ACC112 (cell line): ENCODE results near the gene RAB3GAP1.

Experiments
- H2AFZ ChIP-seq: fragments of 200-600 bp; sonication (generic); one replicate; pipeline ENCODE4 v1.6.0; 2017; ENCODE audit warnings: antibody characterized with exemption, low read length; ENCODE audit not compliant: unreplicated experiment
- H3K27ac ChIP-seq: fragments of 200-600 bp; sonication (generic); 2 replicates; pipeline ENCODE4 v1.5.1; 2014; ENCODE audit warnings: low read depth, mild to moderate bottlenecking, antibody characterized with exemption, low read length, moderate library complexity
- H3K27me3 ChIP-seq: fragments of 200-600 bp; sonication (generic); 2 replicates; pipeline ENCODE4 v1.6.1; 2014; ENCODE audit warnings: mild to moderate bottlenecking, antibody characterized with exemption, low read length, moderate library complexity, mixed read lengths; ENCODE audit not compliant: insufficient read depth
- H3K36me3 ChIP-seq: fragments of 200-600 bp; sonication (generic); 2 replicates; pipeline ENCODE4 v1.6.1; 2016; ENCODE audit warnings: mild to moderate bottlenecking, antibody characterized with exemption, low read length, moderate library complexity, mixed read lengths; ENCODE audit not compliant: insufficient read depth
- H3K4me1 ChIP-seq: fragments of 200-600 bp; sonication (generic); one replicate; pipeline ENCODE4 v1.6.1; 2016; ENCODE audit warnings: low read length, mixed read lengths; ENCODE audit not compliant: insufficient read depth, unreplicated experiment, control insufficient read depth
- H3K4me3 ChIP-seq: fragments of 200-600 bp; sonication (generic); 2 replicates; pipeline ENCODE4 v1.5.1; 2014; ENCODE audit warnings: mild to moderate bottlenecking, low read depth, low read length
- H3K79me2 ChIP-seq: fragments of 200-600 bp; sonication (generic); one replicate; pipeline ENCODE4 v1.6.0; 2016; ENCODE audit warnings: low read length; ENCODE audit not compliant: control insufficient read depth, unreplicated experiment, insufficient read depth

RAB3GAP1 gene

GRCh38 chr2:135142323-135142722 is 90.2 kb downstream of the RAB3GAP1 start:
- Histone ChIP-seq H3K79me2 (peaks cover 7% of the 10 kb centered on the region), H2AFZ (no peak overlapping the region), H3K36me3 (peaks cover 44% of the 10 kb centered on the region), H3K4me3 (no peak overlapping the region), H3K27ac (no peak overlapping the region), H3K4me1 (peaks cover 4% of the 10 kb centered on the region), H3K27me3 (no peaks in the 10 kb centered on the region)

- peaks cover 40% of the 10 kb centered on the region for H3K36me3 ChIP-seq
- H3K4me3 ChIP-seq = no peak overlapping the region
- peaks cover 7% of the 10 kb centered on the region for H3K79me2 ChIP-seq
- H3K4me1 ChIP-seq = peaks cover 9% of the 10 kb centered on the region
- no peak overlapping the region for H3K27ac ChIP-seq
- no peak overlapping the region for H2AFZ ChIP-seq
- no peaks in the 10 kb centered on the region for H3K27me3 ChIP-seq
These were observed 92.3 kb downstream of the RAB3GAP1 start for GRCh38 chr2:135144343-135144742.

- H3K79me2 ChIP-seq = peaks cover 7% of the 10 kb centered on the region
- no peak overlapping the region for H3K4me3 ChIP-seq
- no peak overlapping the region; the same call in 1 of the 2 replicates for H3K27ac ChIP-seq
- no peaks in the 10 kb centered on the region for H3K27me3 ChIP-seq
- peaks cover 9% of the 10 kb centered on the region for H3K4me1 ChIP-seq
- H2AFZ ChIP-seq = no peak overlapping the region
- H3K36me3 ChIP-seq = peaks cover 36% of the 10 kb centered on the region
These were observed 97.2 kb downstream of the RAB3GAP1 start for GRCh38 chr2:135149251-135149650.

GRCh38 chr2:135150725-135151124 is 98.6 kb downstream of the RAB3GAP1 start:
- no peak overlapping the region for H2AFZ ChIP-seq
- H3K79me2 ChIP-seq = peaks cover 4% of the 10 kb centered on the region
- peaks cover 36% of the 10 kb centered on the region for H3K36me3 ChIP-seq

GRCh38 chr2:135151615-135152014 is 99.5 kb downstream of the RAB3GAP1 start:
- Histone ChIP-seq H3K36me3 (peaks cover 43% of the 10 kb centered on the region), H3K79me2 (peaks cover under 1% of the 10 kb centered on the region)

More at GRCh38 chr2:135150725-135151124, 98.6 kb downstream of the RAB3GAP1 start:
- Histone ChIP-seq H3K27ac (no peak overlapping the region), H3K27me3 (no peaks in the 10 kb centered on the region), H3K4me1 (peaks cover 5% of the 10 kb centered on the region), H3K4me3 (no peak overlapping the region)

GRCh38 chr2:135152361-135152760 is 100.3 kb downstream of the RAB3GAP1 start:
- H3K4me1 ChIP-seq = peaks cover 5% of the 10 kb centered on the region
- H3K27ac ChIP-seq = no peak overlapping the region
- no peak overlapping the region for H3K4me3 ChIP-seq
- no peak overlapping the region for H2AFZ ChIP-seq
- H3K79me2 ChIP-seq = no peaks in the 10 kb centered on the region
- no peaks in the 10 kb centered on the region for H3K27me3 ChIP-seq
- peaks cover 44% of the 10 kb centered on the region for H3K36me3 ChIP-seq

More at GRCh38 chr2:135151615-135152014, 99.5 kb downstream of the RAB3GAP1 start:
- Histone ChIP-seq H3K4me1 (peaks cover 5% of the 10 kb centered on the region), H3K27me3 (no peaks in the 10 kb centered on the region), H3K4me3 (no peak overlapping the region), H2AFZ (no peak overlapping the region), H3K27ac (no peak overlapping the region)

GRCh38 chr2:135154962-135155361 is 102.9 kb downstream of the RAB3GAP1 start:
- Histone ChIP-seq H3K4me3 (no peak overlapping the region), H3K27ac (no peak overlapping the region), H3K79me2 (no peaks in the 10 kb centered on the region), H3K36me3 (peaks cover 60% of the 10 kb centered on the region), H3K4me1 (no peaks in the 10 kb centered on the region), H2AFZ (no peak overlapping the region), H3K27me3 (no peaks in the 10 kb centered on the region)

GRCh38 chr2:135157856-135158255 is 105.8 kb downstream of the RAB3GAP1 start:
- no peaks in the 10 kb centered on the region for H3K4me1 ChIP-seq
- no peak overlapping the region for H3K27ac ChIP-seq
- no peak overlapping the region for H2AFZ ChIP-seq
- H3K79me2 ChIP-seq = no peaks in the 10 kb centered on the region
- H3K27me3 ChIP-seq = no peaks in the 10 kb centered on the region
- H3K4me3 ChIP-seq = no peak overlapping the region
- H3K36me3 ChIP-seq = peaks cover 44% of the 10 kb centered on the region

GRCh38 chr2:135159191-135159590 is 107.1 kb downstream of the RAB3GAP1 start:
- Histone ChIP-seq H3K79me2 (no peaks in the 10 kb centered on the region), H3K36me3 (peaks cover 38% of the 10 kb centered on the region)

GRCh38 chr2:135162377-135162776 is 110.3 kb downstream of the RAB3GAP1 start:
- no peaks in the 10 kb centered on the region for H3K4me1 ChIP-seq
- no peak overlapping the region for H3K4me3 ChIP-seq
- no peak overlapping the region for H3K27ac ChIP-seq
- no peaks in the 10 kb centered on the region for H3K79me2 ChIP-seq
- H2AFZ ChIP-seq = no peak overlapping the region
- peaks cover 18% of the 10 kb centered on the region for H3K36me3 ChIP-seq
- H3K27me3 ChIP-seq = no peaks in the 10 kb centered on the region

More at GRCh38 chr2:135159191-135159590, 107.1 kb downstream of the RAB3GAP1 start:
- Histone ChIP-seq H2AFZ (no peak overlapping the region), H3K27ac (no peak overlapping the region), H3K27me3 (no peaks in the 10 kb centered on the region), H3K4me1 (no peaks in the 10 kb centered on the region), H3K4me3 (no peak overlapping the region)

- H2AFZ ChIP-seq = no peak overlapping the region
- H3K4me3 ChIP-seq = no peak overlapping the region
- no peak overlapping the region for H3K27ac ChIP-seq
- peaks cover 22% of the 10 kb centered on the region for H3K36me3 ChIP-seq
- H3K79me2 ChIP-seq = no peaks in the 10 kb centered on the region
- H3K4me1 ChIP-seq = no peaks in the 10 kb centered on the region
- no peaks in the 10 kb centered on the region for H3K27me3 ChIP-seq
These were observed 110.7 kb downstream of the RAB3GAP1 start for GRCh38 chr2:135162786-135163185.
